Activated T-helper 17 cell treated with anti-CD3 and anti-CD28 coated beads, Interleukin-2, amount 50 U/mL, for 72 hours (primary cell): Measurements from ENCODE around the gene P2RY2. TPM values are rescaled to one million over a fixed set of nuclear protein-coding genes. Genes with fewer than 3 reads are reported as not detected.
A peak's percentile ranks its signal among the peaks of the same experiment; 100 is the strongest.

ENCODE experiments used
- ATAC-seq: fragments of 150-1000 bp; cut with Tn5 transposase; replicated peaks from 2 replicates; pipeline ENCODE4 v1.10.0; 2021; ENCODE audit warnings: mild to moderate bottlenecking, moderate library complexity
- H3K27ac Mint-ChIP-seq: one replicate; pipeline ENCODE4 v1.8.0; 2022; ENCODE audit warnings: mixed read lengths
- H3K27me3 Mint-ChIP-seq: one replicate; pipeline ENCODE4 v1.8.0; 2022; ENCODE audit warnings: mixed read lengths
- H3K36me3 Mint-ChIP-seq: one replicate; pipeline ENCODE4 v1.8.0; 2022; ENCODE audit warnings: low read depth, mild to moderate bottlenecking, mixed read lengths
- H3K4me1 Mint-ChIP-seq: one replicate; pipeline ENCODE4 v1.8.0; 2022; ENCODE audit warnings: mixed read lengths
- H3K4me3 Mint-ChIP-seq: one replicate; pipeline ENCODE4 v1.8.0; 2022; ENCODE audit warnings: mild to moderate bottlenecking, mixed read lengths
- H3K9me3 Mint-ChIP-seq: one replicate; pipeline ENCODE4 v1.8.0; 2022; ENCODE audit warnings: mixed read lengths
- total RNA-seq, 2 donors: library from RNA; stranded (reverse); gene quantifications; one replicate each; pipeline ENCODE4 v1.2.3, GENCODE V29; 2022

Gene P2RY2
- total RNA-seq, 2 donors from 2014 or later = not detected

- Mint-ChIP-seq H3K36me3 (no peaks in the 10 kb centered on the region), H3K4me1 (no peaks in the 10 kb centered on the region), H3K4me3 (no peak overlapping the region), H3K27ac (no peak overlapping the region), H3K27me3 (no peaks in the 10 kb centered on the region), H3K9me3 (no peaks in the 10 kb centered on the region)
- no peak for ATAC-seq
Measured at GRCh38 chr11:73248526-73249185, 30.6 kb downstream of the P2RY2 start.

- Mint-ChIP-seq H3K9me3 (no peaks in the 10 kb centered on the region), H3K4me3 (no peak overlapping the region), H3K27me3 (no peaks in the 10 kb centered on the region), H3K27ac (no peak overlapping the region), H3K36me3 (no peaks in the 10 kb centered on the region), H3K4me1 (no peaks in the 10 kb centered on the region)
- peak; percentile 63 for ATAC-seq
Measured at GRCh38 chr11:73249304-73249703, 31.2 kb downstream of the P2RY2 start.

- Mint-ChIP-seq H3K27ac (no peak overlapping the region), H3K9me3 (no peaks in the 10 kb centered on the region), H3K4me1 (no peaks in the 10 kb centered on the region), H3K27me3 (no peaks in the 10 kb centered on the region), H3K4me3 (no peak overlapping the region), H3K36me3 (no peaks in the 10 kb centered on the region)
- peak; percentile 32 for ATAC-seq
Measured at GRCh38 chr11:73249853-73250783, 32.0 kb downstream of the P2RY2 start.

- H3K9me3 Mint-ChIP-seq = no peaks in the 10 kb centered on the region
- no peaks in the 10 kb centered on the region for H3K27me3 Mint-ChIP-seq
- peak; percentile 60 for ATAC-seq
- H3K4me1 Mint-ChIP-seq = no peaks in the 10 kb centered on the region
- H3K4me3 Mint-ChIP-seq = no peak overlapping the region
- H3K27ac Mint-ChIP-seq = no peak overlapping the region
- H3K36me3 Mint-ChIP-seq = no peaks in the 10 kb centered on the region
Measured at GRCh38 chr11:73252577-73253191, 34.6 kb downstream of the P2RY2 start.

- Mint-ChIP-seq H3K27me3 (peaks cover 7% of the 10 kb centered on the region), H3K9me3 (no peaks in the 10 kb centered on the region), H3K36me3 (no peaks in the 10 kb centered on the region), H3K27ac (peak overlapping the region; percentile 20), H3K4me3 (no peak overlapping the region), H3K4me1 (no peaks in the 10 kb centered on the region)
- ATAC-seq = no peak
Measured at GRCh38 chr11:73257342-73258103, 39.4 kb downstream of the P2RY2 start.

- no peak overlapping the region for H3K27ac Mint-ChIP-seq
- no peaks in the 10 kb centered on the region for H3K36me3 Mint-ChIP-seq
- H3K27me3 Mint-ChIP-seq = peaks cover 12% of the 10 kb centered on the region
- H3K9me3 Mint-ChIP-seq = no peaks in the 10 kb centered on the region
- H3K4me3 Mint-ChIP-seq = no peak overlapping the region
- no peak for ATAC-seq
- no peaks in the 10 kb centered on the region for H3K4me1 Mint-ChIP-seq
Measured at GRCh38 chr11:73258104-73259035, 40.3 kb downstream of the P2RY2 start.

- H3K27ac Mint-ChIP-seq = no peak overlapping the region
- H3K4me3 Mint-ChIP-seq = no peak overlapping the region
- ATAC-seq = no peak
- no peaks in the 10 kb centered on the region for H3K4me1 Mint-ChIP-seq
- H3K9me3 Mint-ChIP-seq = no peaks in the 10 kb centered on the region
- H3K36me3 Mint-ChIP-seq = no peaks in the 10 kb centered on the region
- H3K27me3 Mint-ChIP-seq = peaks cover 15% of the 10 kb centered on the region
Measured at GRCh38 chr11:73259406-73260126, 41.5 kb downstream of the P2RY2 start.

- no peaks in the 10 kb centered on the region for H3K4me1 Mint-ChIP-seq
- H3K4me3 Mint-ChIP-seq = no peak overlapping the region
- H3K9me3 Mint-ChIP-seq = no peaks in the 10 kb centered on the region
- no peak overlapping the region for H3K27ac Mint-ChIP-seq
- H3K36me3 Mint-ChIP-seq = no peaks in the 10 kb centered on the region
- peaks cover 20% of the 10 kb centered on the region for H3K27me3 Mint-ChIP-seq
- no peak for ATAC-seq
Measured at GRCh38 chr11:73260127-73260457, 42.0 kb downstream of the P2RY2 start.

- no peak for ATAC-seq
- Mint-ChIP-seq H3K4me3 (no peak overlapping the region), H3K27me3 (peaks cover 33% of the 10 kb centered on the region), H3K27ac (no peak overlapping the region), H3K4me1 (no peaks in the 10 kb centered on the region), H3K36me3 (no peaks in the 10 kb centered on the region), H3K9me3 (no peaks in the 10 kb centered on the region)
Measured at GRCh38 chr11:73262851-73263495, 44.9 kb downstream of the P2RY2 start.

GRCh38 chr11:73263640-73264039, 45.6 kb downstream of the P2RY2 start:
- Mint-ChIP-seq H3K4me3 (no peak overlapping the region), H3K27me3 (peaks cover 33% of the 10 kb centered on the region), H3K4me1 (no peaks in the 10 kb centered on the region), H3K27ac (no peak overlapping the region), H3K9me3 (no peaks in the 10 kb centered on the region), H3K36me3 (no peaks in the 10 kb centered on the region)
- no peak for ATAC-seq

- ATAC-seq = no peak
- H3K27me3 Mint-ChIP-seq = peaks cover 36% of the 10 kb centered on the region
- H3K36me3 Mint-ChIP-seq = no peaks in the 10 kb centered on the region
- H3K27ac Mint-ChIP-seq = no peak overlapping the region
- H3K4me1 Mint-ChIP-seq = no peaks in the 10 kb centered on the region
- H3K9me3 Mint-ChIP-seq = no peaks in the 10 kb centered on the region
- H3K4me3 Mint-ChIP-seq = no peak overlapping the region
Measured at GRCh38 chr11:73265278-73265810, 47.3 kb downstream of the P2RY2 start.

GRCh38 chr11:73265853-73266645, 48.0 kb downstream of the P2RY2 start:
- no peak overlapping the region for H3K4me3 Mint-ChIP-seq

More at GRCh38 chr11:73265853-73266645, 48.0 kb downstream of the P2RY2 start:
- ATAC-seq = no peak
- Mint-ChIP-seq H3K27me3 (peaks cover 36% of the 10 kb centered on the region), H3K27ac (no peak overlapping the region), H3K9me3 (no peaks in the 10 kb centered on the region), H3K36me3 (no peaks in the 10 kb centered on the region), H3K4me1 (no peaks in the 10 kb centered on the region)
